HCT116 (cell line): Measurements from ENCODE around the gene NRIP2. TPM values are rescaled to one million over a fixed set of nuclear protein-coding genes. Genes with fewer than 3 reads are reported as not detected.

ENCODE experiments used
- ATAC-seq: fragments of 200-7000 bp; cut with Tn5 transposase; 2 replicates; pipeline ENCODE4 v1.9.1; 2020; ENCODE audit warnings: mild to moderate bottlenecking, moderate library complexity
- BruUV-seq: library from RNA; stranded (reverse); fragments of 400-500 nt; replicated peaks from 2 replicates; lab custom pipeline; 2021; lab: Mats Ljungman, UMichigan
- CTCF ChIA-PET: fragments of 300-600 bp; sonication (Branson Sonifier 250); formaldehyde crosslinking; loops from one replicate; lab custom pipeline; 2021; ENCODE audit warnings: antibody characterized with exemption; lab: Charles Lee
- POLR2A ChIA-PET: fragments of 300-600, 350-600 bp; sonication (Branson Sonifier 250); formaldehyde crosslinking; loops from one replicate; lab custom pipeline; 2021; ENCODE audit warnings: antibody characterized with exemption; lab: Charles Lee
- RAD21 ChIA-PET, 2 experiments: fragments of 300-600 bp; sonication (Branson Sonifier 250); formaldehyde crosslinking; loops; one replicate each; lab custom pipeline; 2023; ENCODE audit warnings: low total read pairs in 2 of 2; ENCODE audit not compliant: uncharacterized antibody in 2 of 2, unreplicated experiment in 2 of 2, low non-redundant PET in 1 of 2; lab: Charles Lee
- DNase-seq: peaks from one replicate; pipeline ENCODE4 v3.0.0-alpha.2; 2010; ENCODE audit warnings: low read depth, low spot score
- H2AFZ ChIP-seq: fragments of 200-600 bp; shearing (Covaris generic), sonication (generic); 2 replicates; pipeline ENCODE4 v1.6.1; 2017; ENCODE audit warnings: low read depth, mixed run types, mixed read lengths, antibody characterized with exemption, low read length; ENCODE audit not compliant: poor library complexity, severe bottlenecking
- H3K27ac ChIP-seq: 2 replicates; pipeline ENCODE4 v1.5.1; 2012; ENCODE audit warnings: low read depth, low read length
- H3K27me3 ChIP-seq: fragments of 200-600 bp; sonication (generic); 2 replicates; pipeline ENCODE4 v1.6.1; 2016; ENCODE audit warnings: mixed run types, low read length, mixed read lengths; ENCODE audit not compliant: insufficient read depth
- H3K36me3 ChIP-seq, 2 experiments: fragments of 200-500 bp in 1 of 2; fragments of 200-600 bp in 1 of 2; sonication (Bioruptor generic) in 1 of 2; sonication (generic) in 1 of 2; 2 replicates each; pipeline versions ENCODE4 v1.5.1 to v1.6.1; 2014 to 2016; ENCODE audit warnings: low read length in 2 of 2, inconsistent platforms in 1 of 2, mixed read lengths in 1 of 2, mixed run types in 1 of 2; ENCODE audit not compliant: insufficient read depth in 2 of 2, control insufficient read depth in 1 of 2
- H3K4me1 ChIP-seq, 2 experiments: fragments of 200-600 bp in 1 of 2; sonication (generic) in 1 of 2; 2 replicates each; pipeline versions ENCODE4 v1.5.1 to v1.6.1; 2012 to 2017; ENCODE audit warnings: low read length in 2 of 2, inconsistent platforms in 1 of 2, mild to moderate bottlenecking in 1 of 2, mixed read lengths in 1 of 2, mixed run types in 1 of 2, moderate library complexity in 1 of 2; ENCODE audit not compliant: insufficient read depth in 2 of 2, control insufficient read depth in 1 of 2
- H3K4me2 ChIP-seq: fragments of 200-600 bp; sonication (generic); 2 replicates; pipeline ENCODE4 v1.6.1; 2017; ENCODE audit warnings: mixed run types, low read length, mixed read lengths
- H3K4me3 ChIP-seq, 2 experiments: fragments of 200-600 bp in 1 of 2; sonication (generic) in 1 of 2; replicated peaks in 1 of 2; 2 replicates each; pipeline ENCODE4 v1.5.1; 2011 to 2016; ENCODE audit warnings: low read length in 2 of 2, control low read depth in 1 of 2, low read depth in 1 of 2, mild to moderate bottlenecking in 1 of 2, mixed read lengths in 1 of 2, mixed run types in 1 of 2
- H3K79me2 ChIP-seq: fragments of 200-600 bp; sonication (generic); 2 replicates; pipeline ENCODE4 v1.6.1; 2017; ENCODE audit warnings: mild to moderate bottlenecking, mixed run types, low read length, moderate library complexity, mixed read lengths; ENCODE audit not compliant: insufficient read depth
- H3K9ac ChIP-seq: fragments of 200-600 bp; sonication (generic); 2 replicates; pipeline ENCODE4 v1.6.1; 2016; ENCODE audit warnings: low read length, mixed read lengths
- H3K9me2 ChIP-seq: fragments of 200-600 bp; sonication (generic), shearing (Covaris generic); 2 replicates; pipeline ENCODE4 v1.6.1; 2017; ENCODE audit warnings: mixed run types, mild to moderate bottlenecking, moderate library complexity; ENCODE audit not compliant: insufficient read depth
- H3K9me3 ChIP-seq, 2 experiments: fragments of 200-500 bp in 1 of 2; fragments of 200-600 bp in 1 of 2; sonication (Bioruptor generic) in 1 of 2; sonication (generic) in 1 of 2; 2 replicates each; pipeline ENCODE4 v1.6.1; 2014 to 2017; ENCODE audit warnings: low read length in 2 of 2, mixed read lengths in 2 of 2, inconsistent platforms in 1 of 2, low read depth in 1 of 2, mild to moderate bottlenecking in 1 of 2, mixed run types in 1 of 2, moderate library complexity in 1 of 2; ENCODE audit not compliant: control insufficient read depth in 1 of 2, insufficient read depth in 1 of 2
- H4K20me1 ChIP-seq: fragments of 200-600 bp; sonication (generic), shearing (Covaris generic); 2 replicates; pipeline ENCODE4 v1.6.1; 2017; ENCODE audit warnings: mixed run types, mild to moderate bottlenecking, moderate library complexity; ENCODE audit not compliant: insufficient read depth
- CBX3 ChIP-seq: IDR thresholded peaks from 2 replicates; pipeline ENCODE4 v1.6.1; 2012; ENCODE audit warnings: low read depth
- CEBPB ChIP-seq: IDR thresholded peaks from 2 replicates; pipeline ENCODE4 v1.6.1; 2012; ENCODE audit warnings: low read depth
- EGR1 ChIP-seq: IDR thresholded peaks from 2 replicates; pipeline ENCODE4 v1.6.1; 2012; ENCODE audit warnings: low read depth
- EZH2 ChIP-seq: fragments of 200-600 bp; sonication (generic); IDR thresholded peaks from 2 replicates; pipeline ENCODE4 v1.6.1; 2017; ENCODE audit warnings: antibody characterized with exemption, mixed run types
- FOSL1 ChIP-seq: IDR thresholded peaks from 2 replicates; pipeline ENCODE4 v1.6.1; 2012; ENCODE audit warnings: low read depth
- JUND ChIP-seq: IDR thresholded peaks from 2 replicates; pipeline ENCODE4 v1.6.1; 2012
- MAX ChIP-seq: IDR thresholded peaks from 2 replicates; pipeline ENCODE4 v1.6.1; 2012
- POLR2A ChIP-seq: IDR thresholded peaks from 2 replicates; pipeline ENCODE4 v1.7.0; 2011; ENCODE audit warnings: borderline replicate concordance; ENCODE audit not compliant: insufficient read depth, insufficient read length; ENCODE audit errors: extremely low read depth
- REST ChIP-seq: IDR thresholded peaks from 2 replicates; pipeline ENCODE4 v1.6.1; 2012; ENCODE audit warnings: low read depth
- SIN3A ChIP-seq: IDR thresholded peaks from 2 replicates; pipeline ENCODE4 v1.6.1; 2012; ENCODE audit warnings: low read depth
- YY1 ChIP-seq: IDR thresholded peaks from 2 replicates; pipeline ENCODE4 v1.6.1; 2011; ENCODE audit warnings: low read length, low read depth, moderate library complexity, mild to moderate bottlenecking; ENCODE audit not compliant: insufficient replicate concordance; ENCODE audit errors: extremely low read depth
- ZBTB33 ChIP-seq: IDR thresholded peaks from 2 replicates; pipeline ENCODE4 v1.6.1; 2011; ENCODE audit warnings: mild to moderate bottlenecking, low read length, moderate library complexity; ENCODE audit not compliant: insufficient replicate concordance; ENCODE audit errors: extremely low read depth
- ZNF274 ChIP-seq: fragments of 200-500 bp; sonication (Bioruptor generic); IDR thresholded peaks from 2 replicates; pipeline ENCODE4 v1.6.1; 2014; ENCODE audit warnings: mild to moderate bottlenecking, low read depth, low read length, inconsistent platforms
- intact Hi-C: fragments of 100-400 bp; cut with micrococcal nuclease; formaldehyde crosslinking; loops from 2 replicates; pipeline ENCODE4 v1.10.0; 2022
- total RNA-seq: library from RNA; stranded (reverse); gene quantifications from one replicate; pipeline ENCODE4 v1.2.1, GENCODE V29; 2021; ENCODE audit not compliant: unreplicated experiment

The NRIP2 gene
- total RNA-seq, 1 experiment from 2014 or later: not detected

- intact Hi-C loops: no loop called here
- no peak overlapping the region for H3K4me3 ChIP-seq
- ChIA-PET CTCF (interaction anchor here (4.5 kb wide), 1 partner anchor 9 kb away, joined by 30 read pairs; no protein-coding TSS in a partner anchor), POLR2A (no interaction called here)
- peaks cover 17% of the 10 kb centered on the region; the same call in 1 of the 2 replicates for H4K20me1 ChIP-seq
- peaks cover 10 to 26% of the 10 kb centered on the region in 2 experiments; a peak in 3 of 4 replicates for H3K36me3 ChIP-seq
- peaks cover 10 to 20% of the 10 kb centered on the region in 2 experiments; a peak in 3 of 4 replicates for H3K4me1 ChIP-seq
- TF ChIP-seq JUND (no peak), FOSL1 (no peak), REST (no peak), CEBPB (no peak), EGR1 (no peak), MAX (no peak), ZBTB33 (no peak), EZH2 (no peak), SIN3A (no peak), YY1 (no peak), CBX3 (no peak), ZNF274 (no peak), POLR2A (no peak)
- TF ChIP-seq, all 23 proteins: peak for 0
- Histone ChIP-seq H3K9me3 (no peaks in the 10 kb centered on the region), H3K9ac (no peak overlapping the region), H3K9me2 (no peaks in the 10 kb centered on the region), H2AFZ (no peak overlapping the region), H3K27ac (no peak overlapping the region), H3K4me2 (no peak overlapping the region), H3K27me3 (no peaks in the 10 kb centered on the region), H3K79me2 (peaks cover 31% of the 10 kb centered on the region)
- no peak for DNase-seq
- ATAC-seq: no peak
- RAD21 ChIA-PET: no interaction called here
- no TSS peak for BruUV-seq
Measured at GRCh38 chr12:2793561-2793960, 41.3 kb downstream of the NRIP2 start.
